ENCODE measurements around the gene GRIK4. TPM values are rescaled to one million over a fixed set of nuclear protein-coding genes. Genes with fewer than 3 reads are reported as not detected.

The GRIK4 gene
- total RNA-seq, 1 donor from 2014 or later = 2.2 TPM

- FAIRE-seq = peak; percentile 29
- H3K36me3 ChIP-seq (ENCODE audit: insufficient read depth, low read length) = no peaks in the 10 kb centered on the region
- H3K9me3 ChIP-seq (ENCODE audit: insufficient read depth, low read depth, low read length) = no peaks in the 10 kb centered on the region
- Mint-ChIP-seq H3K27me3 (ENCODE audit: low read depth, unreplicated experiment) (no peaks in the 10 kb centered on the region), H3K36me3 (ENCODE audit: low read depth, unreplicated experiment) (no peaks in the 10 kb centered on the region), H3K27ac (ENCODE audit: unreplicated experiment) (peak within 1 kb of the TSS; percentile 87), H3K4me3 (ENCODE audit: unreplicated experiment) (peak within 1 kb of the TSS; percentile 94), H3K9me3 (ENCODE audit: unreplicated experiment) (no peaks in the 10 kb centered on the region), H3K4me1 (ENCODE audit: low read depth, unreplicated experiment) (peaks cover 5% of the 10 kb centered on the region)
- peaks cover 27% of the 10 kb centered on the region for H4K20me1 ChIP-seq (ENCODE audit: insufficient read depth, low read length)
- peaks cover 54% of the 10 kb centered on the region for H3K79me2 ChIP-seq (ENCODE audit: insufficient read depth, low read length)
- H3K9ac ChIP-seq (ENCODE audit: low read length) = peak within 1 kb of the TSS; percentile 92
- peaks cover 14% of the 10 kb centered on the region for H3K4me1 ChIP-seq (ENCODE audit: insufficient read depth, low read length)
- H3K4me2 ChIP-seq (ENCODE audit: low read length) = peak within 1 kb of the TSS; percentile 99
- peak within 1 kb of the TSS; percentile 82 for H3K4me3 ChIP-seq (ENCODE audit: insufficient read depth, low read depth, low read length)
- peak; percentile 68 for DNase-seq (ENCODE audit: low read depth)
- TF ChIP-seq EZH2 (IDR thresholded peaks at IDR 0.05; ENCODE audit: insufficient read depth, low read length) = no peak
- TF ChIP-seq, protein P1, sequence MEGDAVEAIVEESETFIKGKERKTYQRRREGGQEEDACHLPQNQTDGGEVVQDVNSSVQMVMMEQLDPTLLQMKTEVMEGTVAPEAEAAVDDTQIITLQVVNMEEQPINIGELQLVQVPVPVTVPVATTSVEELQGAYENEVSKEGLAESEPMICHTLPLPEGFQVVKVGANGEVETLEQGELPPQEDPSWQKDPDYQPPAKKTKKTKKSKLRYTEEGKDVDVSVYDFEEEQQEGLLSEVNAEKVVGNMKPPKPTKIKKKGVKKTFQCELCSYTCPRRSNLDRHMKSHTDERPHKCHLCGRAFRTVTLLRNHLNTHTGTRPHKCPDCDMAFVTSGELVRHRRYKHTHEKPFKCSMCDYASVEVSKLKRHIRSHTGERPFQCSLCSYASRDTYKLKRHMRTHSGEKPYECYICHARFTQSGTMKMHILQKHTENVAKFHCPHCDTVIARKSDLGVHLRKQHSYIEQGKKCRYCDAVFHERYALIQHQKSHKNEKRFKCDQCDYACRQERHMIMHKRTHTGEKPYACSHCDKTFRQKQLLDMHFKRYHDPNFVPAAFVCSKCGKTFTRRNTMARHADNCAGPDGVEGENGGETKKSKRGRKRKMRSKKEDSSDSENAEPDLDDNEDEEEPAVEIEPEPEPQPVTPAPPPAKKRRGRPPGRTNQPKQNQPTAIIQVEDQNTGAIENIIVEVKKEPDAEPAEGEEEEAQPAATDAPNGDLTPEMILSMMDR (IDR thresholded peaks at IDR 0.05; ENCODE audit: insufficient read depth, low read depth, low read length) = no peak
- H3K27me3 ChIP-seq (ENCODE audit: insufficient read depth, low read length) = no peaks in the 10 kb centered on the region
- H2AFZ ChIP-seq (ENCODE audit: low read depth, low read length) = peak within 1 kb of the TSS; percentile 94
- peak within 1 kb of the TSS; percentile 72 for H3K27ac ChIP-seq (ENCODE audit: low read depth, low read length)
Measured at GRCh38 chr11:121023848-121024751, 512.6 kb downstream of the GRIK4 start, which contains the start of gene TBCEL. Gene TBCEL, plus strand, starts transcription at chr11:121024102. Its CDS starts 21,589 bp downstream, at chr11:121045691.

- Histone ChIP-seq H3K27ac (ENCODE audit: low read depth, low read length) (no peak overlapping the region), H3K4me3 (ENCODE audit: insufficient read depth, low read depth, low read length) (peak overlapping the region; percentile 82), H3K9ac (ENCODE audit: low read length) (peak overlapping the region; percentile 92), H4K20me1 (ENCODE audit: insufficient read depth, low read length) (peaks cover 35% of the 10 kb centered on the region), H3K9me3 (ENCODE audit: insufficient read depth, low read depth, low read length) (no peaks in the 10 kb centered on the region), H3K79me2 (ENCODE audit: insufficient read depth, low read length) (peaks cover 61% of the 10 kb centered on the region), H3K36me3 (ENCODE audit: insufficient read depth, low read length) (no peaks in the 10 kb centered on the region), H3K4me1 (ENCODE audit: insufficient read depth, low read length) (peaks cover 14% of the 10 kb centered on the region), H3K27me3 (ENCODE audit: insufficient read depth, low read length) (no peaks in the 10 kb centered on the region), H3K4me2 (ENCODE audit: low read length) (peak overlapping the region; percentile 99), H2AFZ (ENCODE audit: low read depth, low read length) (no peak overlapping the region)
- H3K36me3 Mint-ChIP-seq (ENCODE audit: low read depth, unreplicated experiment) = no peaks in the 10 kb centered on the region
- peak overlapping the region; percentile 94 for H3K4me3 Mint-ChIP-seq (ENCODE audit: unreplicated experiment)
- DNase-seq (ENCODE audit: low read depth) (no peak), FAIRE-seq (no peak)
- peak overlapping the region; percentile 87 for H3K27ac Mint-ChIP-seq (ENCODE audit: unreplicated experiment)
- TF ChIP-seq, protein P1 (IDR thresholded peaks at IDR 0.05; ENCODE audit: insufficient read depth, low read depth, low read length) = no peak
- no peak for TF ChIP-seq EZH2 (IDR thresholded peaks at IDR 0.05; ENCODE audit: insufficient read depth, low read length)
- no peaks in the 10 kb centered on the region for H3K27me3 Mint-ChIP-seq (ENCODE audit: low read depth, unreplicated experiment)
- peaks cover 8% of the 10 kb centered on the region for H3K4me1 Mint-ChIP-seq (ENCODE audit: low read depth, unreplicated experiment)
- H3K9me3 Mint-ChIP-seq (ENCODE audit: unreplicated experiment) = no peaks in the 10 kb centered on the region
Measured at GRCh38 chr11:121024989-121025388, 513.4 kb downstream of the GRIK4 start.
